Loucy (cell line): Measurements from ENCODE around the gene GPATCH2L.

Experiments used
- H2AFZ ChIP-seq: fragments of 200-600 bp; sonication (generic); 2 replicates; pipeline ENCODE4 v1.6.0; 2016; ENCODE audit warnings: antibody characterized with exemption, mild to moderate bottlenecking, low read length, moderate library complexity
- H3F3A ChIP-seq: fragments of 200-600 bp; 2 replicates; pipeline ENCODE4 v1.6.0; 2016; ENCODE audit warnings: antibody characterized with exemption, low read depth, mild to moderate bottlenecking
- H3K27me3 ChIP-seq: fragments of 200-600 bp; sonication (generic); 2 replicates; pipeline ENCODE4 v1.6.1; 2014; ENCODE audit warnings: low read length, mild to moderate bottlenecking; ENCODE audit not compliant: insufficient read depth, poor library complexity, severe bottlenecking
- H3K36me3 ChIP-seq: fragments of 200-600 bp; sonication (generic); 2 replicates; pipeline ENCODE4 v1.6.1; 2016; ENCODE audit warnings: low read length; ENCODE audit not compliant: insufficient read depth
- H3K4me1 ChIP-seq: fragments of 200-600 bp; sonication (generic); 2 replicates; pipeline ENCODE4 v1.5.1; 2014; ENCODE audit warnings: low read length, mild to moderate bottlenecking; ENCODE audit not compliant: insufficient read depth, poor library complexity, severe bottlenecking
- H3K4me2 ChIP-seq: fragments of 200-600 bp; sonication (generic); 2 replicates; pipeline ENCODE4 v1.6.0; 2014; ENCODE audit warnings: antibody characterized with exemption, low read length, low read depth, mild to moderate bottlenecking; ENCODE audit not compliant: poor library complexity, severe bottlenecking
- H3K4me3 ChIP-seq: fragments of 200-600 bp; sonication (generic); 2 replicates; pipeline ENCODE4 v1.5.1; 2014; ENCODE audit warnings: low read length, mild to moderate bottlenecking, mixed read lengths; ENCODE audit not compliant: poor library complexity, severe bottlenecking
- H3K79me2 ChIP-seq: fragments of 200-600 bp; sonication (generic); 2 replicates; pipeline ENCODE4 v1.6.1; 2014; ENCODE audit warnings: low read length; ENCODE audit not compliant: insufficient read depth
- H3K9ac ChIP-seq: fragments of 200-600 bp; sonication (generic); 2 replicates; pipeline ENCODE4 v1.6.0; 2014; ENCODE audit warnings: mild to moderate bottlenecking, low read depth, low read length, moderate library complexity; ENCODE audit not compliant: poor library complexity, severe bottlenecking
- H3K9me2 ChIP-seq: fragments of 200-600 bp; sonication (generic); replicated peaks from 2 replicates; pipeline ENCODE4 v1.6.1; 2016; ENCODE audit warnings: low read depth, low read length, mixed read lengths
- H3K9me3 ChIP-seq: fragments of 200-600 bp; sonication (generic); 2 replicates; pipeline ENCODE4 v1.6.1; 2014; ENCODE audit warnings: mild to moderate bottlenecking, antibody characterized with exemption, low read length, low read depth; ENCODE audit not compliant: insufficient read depth
- H4K20me1 ChIP-seq: fragments of 200-600 bp; sonication (generic); 2 replicates; pipeline ENCODE4 v1.6.0; 2014; ENCODE audit warnings: antibody characterized with exemption, low read length, mild to moderate bottlenecking; ENCODE audit not compliant: insufficient read depth, poor library complexity, severe bottlenecking
- CTCF ChIP-seq: fragments of 200-600 bp; sonication (generic); conservative IDR thresholded peaks from 2 replicates; pipeline ENCODE4 v1.5.1; 2014; ENCODE audit warnings: mild to moderate bottlenecking, antibody characterized with exemption, low read length
- EZH2phosphoT487 ChIP-seq: fragments of 200-600 bp; IDR thresholded peaks from 2 replicates; pipeline ENCODE4 v1.6.1; 2018; ENCODE audit warnings: antibody characterized with exemption, mild to moderate bottlenecking, moderate library complexity, borderline replicate concordance

Gene GPATCH2L

GRCh38 chr14:76136476-76137110, 15.1 kb upstream of the GPATCH2L start:
- Histone ChIP-seq H4K20me1 (no peaks in the 10 kb centered on the region), H3K9me3 (no peaks in the 10 kb centered on the region), H3F3A (no peaks in the 10 kb centered on the region), H3K79me2 (no peaks in the 10 kb centered on the region), H3K4me2 (no peak overlapping the region), H2AFZ (no peak overlapping the region), H3K4me1 (no peaks in the 10 kb centered on the region), H3K36me3 (no peaks in the 10 kb centered on the region), H3K9me2 (no peaks in the 10 kb centered on the region), H3K4me3 (no peak overlapping the region), H3K9ac (no peak overlapping the region), H3K27me3 (no peaks in the 10 kb centered on the region)
- no peak for TF ChIP-seq EZH2phosphoT487

- H3F3A ChIP-seq = no peaks in the 10 kb centered on the region
- no peaks in the 10 kb centered on the region for H3K79me2 ChIP-seq
- no peaks in the 10 kb centered on the region for H3K4me1 ChIP-seq
- no peak overlapping the region for H3K4me3 ChIP-seq
- peaks cover 3% of the 10 kb centered on the region for H3K27me3 ChIP-seq
- H3K9me2 ChIP-seq = no peaks in the 10 kb centered on the region
- no peak overlapping the region for H3K4me2 ChIP-seq
- peaks cover 1% of the 10 kb centered on the region; the same call in 1 of the 2 replicates for H3K9me3 ChIP-seq
- H3K36me3 ChIP-seq = no peaks in the 10 kb centered on the region
- H3K9ac ChIP-seq = no peak overlapping the region
- no peaks in the 10 kb centered on the region for H4K20me1 ChIP-seq
- TF ChIP-seq EZH2phosphoT487 = no peak
- no peak for TF ChIP-seq CTCF
- H2AFZ ChIP-seq = no peak overlapping the region
These were observed 13.5 kb upstream of the GPATCH2L start for GRCh38 chr14:76138119-76138757.

- Histone ChIP-seq H3K4me1 (no peaks in the 10 kb centered on the region), H3K4me2 (no peak overlapping the region), H3K27me3 (peaks cover 3% of the 10 kb centered on the region), H3K9ac (no peak overlapping the region), H4K20me1 (no peaks in the 10 kb centered on the region), H3K4me3 (no peak overlapping the region), H3K9me2 (no peaks in the 10 kb centered on the region), H3F3A (no peaks in the 10 kb centered on the region), H2AFZ (no peak overlapping the region), H3K9me3 (peaks cover 5% of the 10 kb centered on the region; the same call in 1 of the 2 replicates), H3K79me2 (no peaks in the 10 kb centered on the region), H3K36me3 (no peaks in the 10 kb centered on the region)
- TF ChIP-seq EZH2phosphoT487 = no peak
- no peak for TF ChIP-seq CTCF
These were observed 12.7 kb upstream of the GPATCH2L start for GRCh38 chr14:76138758-76139723.
